Endothelial cell (in vitro differentiated cells): Measurements from ENCODE around the gene PCID2. TPM values are rescaled to one million over a fixed set of nuclear protein-coding genes. Genes with fewer than 3 reads are reported as not detected.
"Not testable (repeated sequence)": the region's sequence is repeated elsewhere in the genome, so short reads cannot be mapped to it uniquely, and the experiment has no call there.

Experiments
- DNase-seq: peaks from one replicate; pipeline ENCODE4 v3.0.0; 2021; ENCODE audit warnings: low spot score
- H3K27ac Mint-ChIP-seq: one replicate; pipeline ENCODE4 v1.8.0; 2021; ENCODE audit warnings: mixed read lengths, inconsistent platforms; ENCODE audit not compliant: unreplicated experiment
- H3K27me3 Mint-ChIP-seq: one replicate; pipeline ENCODE4 v1.8.0; 2021; ENCODE audit warnings: mild to moderate bottlenecking, moderate library complexity, mixed read lengths, inconsistent platforms; ENCODE audit not compliant: unreplicated experiment
- H3K36me3 Mint-ChIP-seq: one replicate; pipeline ENCODE4 v1.8.0; 2021; ENCODE audit warnings: mild to moderate bottlenecking, low read depth, mixed read lengths, inconsistent platforms; ENCODE audit not compliant: unreplicated experiment
- H3K4me1 Mint-ChIP-seq: one replicate; pipeline ENCODE4 v1.8.0; 2021; ENCODE audit warnings: mild to moderate bottlenecking, mixed read lengths, inconsistent platforms; ENCODE audit not compliant: unreplicated experiment
- H3K4me3 Mint-ChIP-seq: one replicate; pipeline ENCODE4 v1.8.0; 2021; ENCODE audit warnings: mild to moderate bottlenecking, mixed read lengths, inconsistent platforms; ENCODE audit not compliant: unreplicated experiment
- H3K9me3 Mint-ChIP-seq: one replicate; pipeline ENCODE4 v1.8.0; 2021; ENCODE audit warnings: mixed read lengths, inconsistent platforms; ENCODE audit not compliant: unreplicated experiment
- long read RNA-seq: library from polyadenylated mRNA; unstranded; transcript quantifications from one replicate; pipeline ENCODE4 v2.0.0, GENCODE V29; 2020; ENCODE audit not compliant: unreplicated experiment
- total RNA-seq: library from RNA; stranded (reverse); fragmentation: NEBNext Ultra II Directional; extraction: Animal tissue kit (Norgen Biotek cat#: 25700); gene quantifications from one replicate; pipeline ENCODE4 v1.2.1, GENCODE V29; 2021; ENCODE audit not compliant: unreplicated experiment
- TF ChIP-seq, protein P1 (sequence below): fragments of 200-600 bp; sonication (generic); IDR thresholded peaks from one replicate; pipeline ENCODE4 v1.5.0; 2021; ENCODE audit warnings: antibody characterized with exemption; ENCODE audit not compliant: unreplicated experiment

The PCID2 gene
- total RNA-seq: 44.3 TPM
- long read RNA-seq, transcript PCID2-202 (14 exons, 1,898 nt): major isoform, 20 of 40 reads
- long read RNA-seq, partial matches to known transcripts: 2 of 40 reads
- long read RNA-seq, other reads (novel, unspliced or antisense): 9 of 40 reads

DNA sequence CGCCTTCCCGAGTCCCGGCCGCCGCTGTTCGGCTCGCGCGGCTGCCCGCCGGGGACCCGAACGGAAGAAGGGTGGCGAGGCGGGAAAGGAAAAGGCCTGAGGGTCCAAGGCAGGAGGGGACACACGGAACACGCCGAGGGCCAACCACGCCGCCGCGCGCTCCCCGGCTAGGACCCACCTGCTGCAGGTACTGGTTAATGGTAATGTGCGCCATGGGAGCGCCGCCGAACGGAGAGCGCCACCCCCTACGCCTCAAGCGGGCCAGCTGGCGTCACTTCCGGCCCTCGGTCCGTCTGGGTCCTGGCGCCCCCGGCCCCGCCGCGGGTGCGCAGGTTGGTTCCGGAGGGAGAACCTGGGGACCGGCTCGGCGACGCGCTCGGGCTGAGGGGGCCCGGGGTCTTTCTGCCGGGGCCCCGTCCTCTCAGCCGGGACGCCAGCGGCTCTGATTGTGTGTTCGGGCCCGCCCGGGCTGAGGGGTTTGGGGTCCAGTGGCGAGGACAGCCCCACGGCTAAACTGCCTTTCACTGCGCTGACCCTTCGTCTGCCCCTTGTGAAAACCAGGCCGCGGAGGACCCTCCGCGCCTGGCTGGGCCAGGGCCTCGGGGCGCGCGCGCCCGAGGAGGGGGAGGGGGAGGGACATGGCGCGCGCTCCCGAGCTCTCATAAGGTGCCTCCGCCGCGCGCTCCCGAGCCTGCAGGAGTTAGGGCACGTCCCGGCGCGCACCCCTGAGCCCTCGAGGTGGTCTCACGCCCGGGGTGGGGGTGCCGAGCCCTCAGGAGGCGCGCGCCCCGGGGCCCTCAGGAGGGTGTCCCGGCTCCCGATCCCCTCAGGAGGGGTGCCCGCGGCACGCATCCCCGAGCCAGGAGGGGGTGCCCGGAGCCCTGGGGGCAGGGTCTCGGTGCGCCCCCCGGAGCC lies at the start of gene PCID2:
PCID2 (minus strand) TSS at position 249 of the 915 bp plus-strand sequence; CDS start at position 214, 35 bp downstream.
- peak; percentile 85 for DNase-seq
- H3K36me3 Mint-ChIP-seq: peaks cover 9% of the 10 kb centered on the region
- peaks cover 23% of the 10 kb centered on the region for H3K4me1 Mint-ChIP-seq
- no peaks in the 10 kb centered on the region for H3K9me3 Mint-ChIP-seq
- peaks cover 8% of the 10 kb centered on the region for H3K27me3 Mint-ChIP-seq
- TF ChIP-seq, protein P1, sequence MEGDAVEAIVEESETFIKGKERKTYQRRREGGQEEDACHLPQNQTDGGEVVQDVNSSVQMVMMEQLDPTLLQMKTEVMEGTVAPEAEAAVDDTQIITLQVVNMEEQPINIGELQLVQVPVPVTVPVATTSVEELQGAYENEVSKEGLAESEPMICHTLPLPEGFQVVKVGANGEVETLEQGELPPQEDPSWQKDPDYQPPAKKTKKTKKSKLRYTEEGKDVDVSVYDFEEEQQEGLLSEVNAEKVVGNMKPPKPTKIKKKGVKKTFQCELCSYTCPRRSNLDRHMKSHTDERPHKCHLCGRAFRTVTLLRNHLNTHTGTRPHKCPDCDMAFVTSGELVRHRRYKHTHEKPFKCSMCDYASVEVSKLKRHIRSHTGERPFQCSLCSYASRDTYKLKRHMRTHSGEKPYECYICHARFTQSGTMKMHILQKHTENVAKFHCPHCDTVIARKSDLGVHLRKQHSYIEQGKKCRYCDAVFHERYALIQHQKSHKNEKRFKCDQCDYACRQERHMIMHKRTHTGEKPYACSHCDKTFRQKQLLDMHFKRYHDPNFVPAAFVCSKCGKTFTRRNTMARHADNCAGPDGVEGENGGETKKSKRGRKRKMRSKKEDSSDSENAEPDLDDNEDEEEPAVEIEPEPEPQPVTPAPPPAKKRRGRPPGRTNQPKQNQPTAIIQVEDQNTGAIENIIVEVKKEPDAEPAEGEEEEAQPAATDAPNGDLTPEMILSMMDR: no peak
- peak within 1 kb of the TSS; percentile 58 for H3K27ac Mint-ChIP-seq
- peak within 1 kb of the TSS; percentile 91 for H3K4me3 Mint-ChIP-seq

DNA sequence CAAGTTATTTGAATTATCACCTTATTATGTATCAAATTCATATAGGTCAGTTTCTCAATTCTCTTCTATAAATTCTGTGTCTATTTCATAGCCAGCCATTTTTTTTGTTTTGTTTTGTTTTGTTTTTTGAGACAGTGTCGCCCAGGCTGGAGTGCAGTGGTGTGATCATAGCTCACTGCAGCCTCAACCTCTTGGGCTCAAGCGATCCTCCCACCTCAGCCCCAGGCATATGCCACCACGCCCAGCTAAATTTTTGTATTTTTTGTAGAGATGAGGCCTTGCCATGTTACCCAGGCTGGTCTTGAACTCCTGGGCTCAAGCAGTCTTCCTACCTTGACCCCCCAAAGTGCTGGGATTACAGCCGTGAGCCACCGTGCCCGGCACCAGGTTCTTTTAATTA lies 49.4 kb upstream of the PCID2 start:
- DNase-seq, H3K27me3 Mint-ChIP-seq, H3K27ac Mint-ChIP-seq, H3K9me3 Mint-ChIP-seq, H3K4me1 Mint-ChIP-seq: not testable (repeated sequence)
- peaks cover 38% of the 10 kb centered on the region for H3K36me3 Mint-ChIP-seq
- H3K4me3 Mint-ChIP-seq: peak overlapping the region; percentile 34

DNA sequence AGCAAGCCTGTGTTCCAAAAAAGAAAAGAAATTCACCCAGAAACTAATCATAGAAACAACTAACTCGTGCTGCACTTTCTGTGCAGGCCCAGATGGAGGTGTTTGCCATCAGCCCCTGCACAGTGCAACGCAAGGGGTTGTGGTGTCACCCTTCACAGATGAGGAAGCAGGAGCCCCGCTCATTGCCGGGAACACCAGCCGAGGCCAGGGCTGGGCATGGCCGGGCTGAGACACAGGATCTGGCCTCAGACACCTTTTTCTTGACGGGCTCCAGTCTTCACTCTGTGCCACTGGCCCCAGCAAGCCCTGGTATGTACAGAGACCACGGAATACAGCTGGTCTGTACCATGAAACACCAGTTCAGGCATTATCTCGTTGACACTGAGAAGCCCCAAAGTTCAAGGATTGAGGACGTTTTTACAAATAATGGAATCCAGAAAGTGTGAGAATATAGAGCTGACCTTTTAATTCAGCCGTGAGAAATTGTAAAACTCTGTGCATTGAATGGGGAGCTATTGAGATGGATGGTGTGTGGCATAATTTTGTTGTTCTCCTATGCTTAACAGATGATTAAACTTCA lies 44.1 kb upstream of the PCID2 start:
- Mint-ChIP-seq H3K4me1 (no peaks in the 10 kb centered on the region), H3K4me3 (peak overlapping the region; percentile 8), H3K27me3 (peaks cover 2% of the 10 kb centered on the region), H3K27ac (no peak overlapping the region), H3K36me3 (peaks cover 47% of the 10 kb centered on the region), H3K9me3 (no peaks in the 10 kb centered on the region)
- TF ChIP-seq, protein P1: no peak
- DNase-seq: no peak

DNA sequence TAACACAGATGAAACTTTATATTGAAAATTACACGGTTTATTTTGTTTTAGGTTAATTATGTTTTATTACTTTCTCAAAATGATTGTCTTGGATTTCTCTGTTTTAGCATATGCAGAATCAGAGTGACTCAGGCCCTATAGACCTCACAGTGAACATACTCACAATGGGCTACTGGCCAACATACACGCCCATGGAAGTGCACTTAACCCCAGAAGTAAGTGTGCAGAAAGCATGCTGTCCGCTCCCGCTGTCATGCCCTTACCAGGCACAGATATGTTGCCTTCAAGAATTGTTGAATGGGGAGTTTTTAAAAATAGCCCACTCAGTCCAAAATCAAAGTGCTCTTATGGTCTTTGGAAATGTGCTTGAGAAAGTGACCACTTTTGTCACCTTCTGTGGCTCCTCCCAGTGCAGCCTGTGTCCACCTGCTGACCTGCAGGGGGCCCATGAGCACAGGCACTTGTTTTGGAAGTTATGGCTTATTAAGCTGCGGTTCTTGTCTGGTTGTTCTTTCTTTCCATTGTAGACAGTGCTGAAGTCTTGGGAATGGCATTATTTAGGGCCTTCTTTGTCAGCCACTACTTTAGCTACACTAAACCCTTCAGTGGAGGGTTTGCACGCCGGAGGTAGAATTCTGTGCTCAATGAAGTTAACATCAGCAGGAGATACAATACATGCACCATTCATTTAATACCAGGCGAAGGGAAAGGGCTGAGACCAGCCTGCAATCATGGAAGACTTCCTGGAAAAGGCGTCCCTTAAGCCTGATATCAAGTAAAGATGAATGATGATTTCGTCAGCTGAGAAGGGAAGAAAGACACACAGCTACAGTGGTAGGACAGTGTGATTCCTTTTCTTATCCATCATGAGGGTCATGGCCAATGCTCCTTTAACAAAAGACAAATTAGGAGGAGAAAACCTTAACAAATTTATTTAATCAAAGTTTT lies 37.7 kb upstream of the PCID2 start:
- Mint-ChIP-seq H3K27ac (no peak overlapping the region), H3K9me3 (no peaks in the 10 kb centered on the region), H3K36me3 (peaks cover 53% of the 10 kb centered on the region), H3K4me1 (no peaks in the 10 kb centered on the region), H3K27me3 (peaks cover 2% of the 10 kb centered on the region), H3K4me3 (no peak overlapping the region)
- DNase-seq: peak; percentile 18
- TF ChIP-seq, protein P1: no peak

DNA sequence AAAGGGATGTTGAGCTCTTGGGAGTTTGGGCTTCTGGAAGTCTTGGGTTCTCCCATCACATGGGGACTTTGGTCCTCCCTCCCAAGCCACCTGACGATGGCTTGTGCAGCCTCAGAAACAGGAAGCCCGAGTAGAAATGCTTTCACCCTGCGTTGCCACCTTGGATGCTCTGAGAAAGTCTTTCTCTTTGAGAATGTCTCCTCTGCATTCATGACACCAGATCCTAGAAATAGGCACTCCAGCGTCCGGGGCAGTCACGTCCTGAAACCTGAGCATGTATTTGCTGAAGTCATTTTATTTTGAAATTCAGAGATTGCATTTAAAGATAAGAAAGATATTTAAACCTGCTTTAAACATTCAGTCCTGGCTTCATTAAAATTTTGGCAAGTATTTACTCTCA lies 35.4 kb upstream of the PCID2 start:
- no peaks in the 10 kb centered on the region for H3K27me3 Mint-ChIP-seq
- H3K4me1 Mint-ChIP-seq: no peaks in the 10 kb centered on the region
- TF ChIP-seq, protein P1: no peak
- H3K9me3 Mint-ChIP-seq: no peaks in the 10 kb centered on the region
- H3K4me3 Mint-ChIP-seq: no peak overlapping the region
- H3K36me3 Mint-ChIP-seq: peaks cover 56% of the 10 kb centered on the region
- no peak for DNase-seq
- no peak overlapping the region for H3K27ac Mint-ChIP-seq

DNA sequence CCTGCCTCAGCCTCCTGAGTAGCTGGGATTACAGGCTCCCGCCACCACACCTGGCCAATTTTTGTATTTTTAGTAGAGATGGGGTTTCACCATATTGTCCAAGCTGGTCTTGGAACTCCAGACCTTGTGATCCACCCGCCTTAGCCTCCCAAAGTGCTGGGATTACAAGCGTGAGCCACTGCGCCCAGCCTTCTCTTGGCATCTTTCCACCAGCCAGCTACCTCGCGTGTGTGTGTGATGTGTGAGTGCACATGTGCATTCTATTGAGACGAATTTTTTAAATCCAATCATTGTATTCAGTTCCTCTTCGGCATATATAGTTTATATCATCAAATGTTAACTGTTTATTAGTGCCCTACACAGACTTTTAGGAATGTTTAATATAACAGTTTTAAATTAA lies 33.2 kb upstream of the PCID2 start:
- peaks cover 39% of the 10 kb centered on the region for H3K36me3 Mint-ChIP-seq
- not testable (repeated sequence) for H3K27ac Mint-ChIP-seq, H3K4me1 Mint-ChIP-seq, DNase-seq, H3K9me3 Mint-ChIP-seq, H3K27me3 Mint-ChIP-seq, H3K4me3 Mint-ChIP-seq
